Astrocyte of the spinal cord (primary cell): ENCODE results near the gene PANX2.

Experiments used
- DNase-seq: peaks from one replicate; pipeline ENCODE4 v3.0.0; 2011; ENCODE audit warnings: low read depth, low spot score
- H3K4me3 ChIP-seq: 2 replicates; pipeline ENCODE4 v1.5.1; 2011; ENCODE audit warnings: low read depth, mild to moderate bottlenecking, low read length, moderate library complexity
- CTCF ChIP-seq: IDR thresholded peaks from 2 replicates; pipeline ENCODE4 v1.5.1; 2012; ENCODE audit warnings: low read depth, mild to moderate bottlenecking, low read length, inconsistent platforms
- in situ Hi-C: cut with HindIII; loops from 2 replicates; pipeline ENCODE4 v1.10.0; 2017; ENCODE audit warnings: low sequenced_read_pairs

PANX2 gene

GRCh38 chr22:50211147-50211546 lies 40.6 kb downstream of the PANX2 start:
- in situ Hi-C loops: no loop called here
- H3K4me3 ChIP-seq: no peak overlapping the region
- no peak for DNase-seq
- no peak for TF ChIP-seq CTCF

- in situ Hi-C loops: no loop called here
- DNase-seq: no peak
- H3K4me3 ChIP-seq: no peak overlapping the region
- TF ChIP-seq CTCF: no peak
Measured at GRCh38 chr22:50213263-50213662, 42.7 kb downstream of the PANX2 start.

GRCh38 chr22:50215297-50216054 lies 44.9 kb downstream of the PANX2 start:
- DNase-seq: no peak
- no peak for TF ChIP-seq CTCF
- no peak overlapping the region for H3K4me3 ChIP-seq
- in situ Hi-C loops: no loop called here

GRCh38 chr22:50216055-50216683 lies 45.6 kb downstream of the PANX2 start:
- no peak for DNase-seq
- TF ChIP-seq CTCF: no peak
- in situ Hi-C loops: no loop called here
- H3K4me3 ChIP-seq: no peak overlapping the region

- in situ Hi-C loops: no loop called here
- H3K4me3 ChIP-seq: no peak overlapping the region
- DNase-seq: no peak
- no peak for TF ChIP-seq CTCF
Measured at GRCh38 chr22:50216684-50217520, 46.4 kb downstream of the PANX2 start.

- in situ Hi-C loops: no loop called here
- H3K4me3 ChIP-seq: no peak overlapping the region
- DNase-seq: no peak
- no peak for TF ChIP-seq CTCF
Measured at GRCh38 chr22:50217543-50218152, 47.1 kb downstream of the PANX2 start.
